A549 (cell line): Measurements from ENCODE around the gene KIFAP3.

ENCODE experiments used
- MAZ ChIP-seq: fragments of 150-350 bp; IDR thresholded peaks from 2 replicates; pipeline ENCODE4 v1.6.1; 2014; ENCODE audit warnings: antibody characterized with exemption, low read depth, low read length, borderline replicate concordance
- NR3C1 ChIP-seq: fragments of >200 bp; sonication (Bioruptor Twin); formaldehyde crosslinking; IDR thresholded peaks from 3 replicates; pipeline ENCODE4 v1.6.1; 2017

DNA sequence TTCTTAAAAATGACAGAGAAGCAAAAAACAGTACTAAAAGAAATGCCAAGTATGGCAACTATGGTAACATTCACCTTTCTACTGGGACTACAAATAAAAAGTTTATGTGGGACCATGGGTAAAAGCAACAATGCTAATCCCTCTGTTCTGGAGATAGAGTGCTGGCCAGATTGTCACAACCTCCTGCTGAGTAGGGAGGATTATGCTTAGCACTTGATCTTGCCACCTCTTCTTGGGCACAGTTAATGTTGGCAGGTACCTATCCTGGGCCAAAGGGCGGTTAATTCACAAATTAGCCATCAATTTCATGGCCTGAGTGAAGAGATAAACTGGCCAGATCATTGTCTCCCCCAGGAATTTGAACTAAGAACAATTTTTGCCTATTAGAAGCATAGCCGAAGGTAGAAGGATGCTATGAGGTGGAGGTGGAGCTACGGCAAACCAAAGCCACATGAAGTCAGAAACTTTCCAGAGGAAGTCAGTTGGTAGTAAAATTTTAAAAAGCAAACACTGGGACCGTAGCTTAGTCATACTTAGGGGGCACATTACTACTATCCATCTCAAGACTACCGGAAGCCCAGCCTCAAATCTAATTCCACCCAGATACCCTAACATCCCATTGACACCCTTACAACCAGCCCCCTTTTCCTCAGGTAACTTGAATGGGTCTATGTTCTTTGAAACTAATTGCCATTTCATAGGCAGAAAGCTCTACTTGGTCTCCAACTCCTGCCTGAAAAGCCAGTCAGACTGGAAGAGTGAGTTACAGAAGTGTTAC lies 183.5 kb downstream of the KIFAP3 start:
- no peak for TF ChIP-seq MAZ
- TF ChIP-seq NR3C1: no peak
